Prostate gland (tissue), 2 donors: ENCODE results near the gene KCTD3.

Experiments used
- CTCF ChIP-seq, 4 experiments: fragments of 200-600 bp in 2 of 4; fragments of 450-650 bp in 2 of 4; sonication (generic) in 2 of 4; IDR thresholded peaks; 1 replicate in 3 of 4; 2 replicates in 1 of 4; pipeline ENCODE4 v1.5.1; 2016 to 2019; ENCODE audit warnings: antibody characterized with exemption in 4 of 4, mild to moderate bottlenecking in 2 of 4, moderate library complexity in 2 of 4
- POLR2A ChIP-seq: fragments of 450-650 bp; IDR thresholded peaks from one replicate; pipeline ENCODE4 v1.6.1; 2016; ENCODE audit warnings: antibody characterized with exemption, mild to moderate bottlenecking
- POLR2AphosphoS5 ChIP-seq: sonication (generic); formaldehyde crosslinking; IDR thresholded peaks from one replicate; pipeline ENCODE4 v1.6.1; 2017; ENCODE audit warnings: antibody characterized with exemption

GRCh38 chr1:215529571-215529970 lies 37.5 kb upstream of the KCTD3 start:
- TF ChIP-seq CTCF (IDR thresholded peaks at IDR 0.05) = no peak
- no peak for TF ChIP-seq POLR2A
- TF ChIP-seq POLR2AphosphoS5 = no peak
